ENCODE measurements around the gene NARF. TPM values are rescaled to one million over a fixed set of nuclear protein-coding genes. Genes with fewer than 3 reads are reported as not detected.

Gene NARF
- total RNA-seq, 2 donors from 2014 or later: 64.0 to 70.8 TPM

GRCh38 chr17:82487910-82488309, 29.4 kb downstream of the NARF start:
- no peaks in the 10 kb centered on the region for H3K4me1 Mint-ChIP-seq
- no peaks in the 10 kb centered on the region for H3K9me3 Mint-ChIP-seq
- TF ChIP-seq CTCF (conservative IDR thresholded peaks at IDR 0.05): no peak
- 91 to 97% methylated on average over 8 to 14 of the region's 14 CpGs for WGBS, 2 experiments (ENCODE audit: insufficient coverage in 1 of 2, insufficient read length in 1 of 2)
- H3K27me3 Mint-ChIP-seq (ENCODE audit: insufficient read depth): no peaks in the 10 kb centered on the region
- peaks cover 43% of the 10 kb centered on the region for H3K36me3 Mint-ChIP-seq (ENCODE audit: low read depth)
- Histone ChIP-seq H3K4me3 (ENCODE audit: low read length) (no peak overlapping the region), H3K27me3 (ENCODE audit: control insufficient read depth, insufficient read depth, low read length, poor library complexity, severe bottlenecking) (no peaks in the 10 kb centered on the region), H3K4me1 (ENCODE audit: control insufficient read depth, insufficient read depth, low read length) (no peaks in the 10 kb centered on the region), H3K27ac (ENCODE audit: low read depth, low read length) (no peak overlapping the region), H3K9ac (ENCODE audit: extremely low read depth, low read length, poor library complexity, severe bottlenecking) (no peak overlapping the region), H3K36me3 (ENCODE audit: control insufficient read depth, insufficient read depth, low read length) (peaks cover 23% of the 10 kb centered on the region), H3K9me3 (ENCODE audit: control insufficient read depth, low read length) (no peaks in the 10 kb centered on the region)
- DNase-seq: no peak
- H3K4me3 Mint-ChIP-seq: no peak overlapping the region
- no peak overlapping the region for H3K27ac Mint-ChIP-seq

- H3K27me3 ChIP-seq (ENCODE audit: control insufficient read depth, insufficient read depth, low read length, poor library complexity, severe bottlenecking): no peaks in the 10 kb centered on the region
- peaks cover 37% of the 10 kb centered on the region for H3K36me3 Mint-ChIP-seq (ENCODE audit: low read depth)
- no peak overlapping the region for H3K9ac ChIP-seq (ENCODE audit: extremely low read depth, low read length, poor library complexity, severe bottlenecking)
- H3K27ac Mint-ChIP-seq: no peak overlapping the region
- no peaks in the 10 kb centered on the region for H3K4me1 ChIP-seq (ENCODE audit: control insufficient read depth, insufficient read depth, low read length)
- H3K9me3 ChIP-seq (ENCODE audit: control insufficient read depth, low read length): no peaks in the 10 kb centered on the region
- H3K36me3 ChIP-seq (ENCODE audit: control insufficient read depth, insufficient read depth, low read length): peaks cover 13% of the 10 kb centered on the region
- no peaks in the 10 kb centered on the region for H3K9me3 Mint-ChIP-seq
- 90 to 96% methylated on average over 7 to 8 of the region's 8 CpGs for WGBS, 2 experiments (ENCODE audit: insufficient coverage in 1 of 2, insufficient read length in 1 of 2)
- no peak for TF ChIP-seq CTCF (conservative IDR thresholded peaks at IDR 0.05)
- H3K4me3 Mint-ChIP-seq: no peak overlapping the region
- no peaks in the 10 kb centered on the region for H3K4me1 Mint-ChIP-seq
- no peak overlapping the region for H3K4me3 ChIP-seq (ENCODE audit: low read length)
- no peaks in the 10 kb centered on the region for H3K27me3 Mint-ChIP-seq (ENCODE audit: insufficient read depth)
- no peak for DNase-seq
- no peak overlapping the region for H3K27ac ChIP-seq (ENCODE audit: low read depth, low read length)
Measured at GRCh38 chr17:82489117-82489516, 30.6 kb downstream of the NARF start.

- no peaks in the 10 kb centered on the region for H3K9me3 Mint-ChIP-seq
- no peaks in the 10 kb centered on the region for H3K27me3 Mint-ChIP-seq (ENCODE audit: insufficient read depth)
- H3K36me3 Mint-ChIP-seq (ENCODE audit: low read depth): peaks cover 32% of the 10 kb centered on the region
- H3K36me3 ChIP-seq (ENCODE audit: control insufficient read depth, insufficient read depth, low read length): peaks cover 9% of the 10 kb centered on the region
- no peak for TF ChIP-seq CTCF (conservative IDR thresholded peaks at IDR 0.05)
- H3K27ac Mint-ChIP-seq: no peak overlapping the region
- no peak for DNase-seq
- H3K27ac ChIP-seq (ENCODE audit: low read depth, low read length): no peak overlapping the region
- no peak overlapping the region for H3K4me3 ChIP-seq (ENCODE audit: low read length)
- no peaks in the 10 kb centered on the region for H3K4me1 ChIP-seq (ENCODE audit: control insufficient read depth, insufficient read depth, low read length)
- H3K4me3 Mint-ChIP-seq: no peak overlapping the region
- no peaks in the 10 kb centered on the region for H3K9me3 ChIP-seq (ENCODE audit: control insufficient read depth, low read length)
- H3K27me3 ChIP-seq (ENCODE audit: control insufficient read depth, insufficient read depth, low read length, poor library complexity, severe bottlenecking): no peaks in the 10 kb centered on the region
- H3K9ac ChIP-seq (ENCODE audit: extremely low read depth, low read length, poor library complexity, severe bottlenecking): no peak overlapping the region
- H3K4me1 Mint-ChIP-seq: no peaks in the 10 kb centered on the region
- 94 to 95% methylated on average over 20 to 21 of the region's 21 CpGs for WGBS, 2 experiments (ENCODE audit: insufficient coverage in 1 of 2, insufficient read length in 1 of 2)
Measured at GRCh38 chr17:82489851-82490511, 31.4 kb downstream of the NARF start.
